HG03469 (cell line): Measurements from ENCODE around the gene EPB41L3.

Source experiments
- ATAC-seq: cut with Tn5 transposase; IDR thresholded peaks from one replicate; pipeline ENCODE4 v1.9.1; 2021; ENCODE audit warnings: mild to moderate bottlenecking, moderate library complexity, moderate number of reproducible peaks; ENCODE audit not compliant: unreplicated experiment

Gene EPB41L3

DNA sequence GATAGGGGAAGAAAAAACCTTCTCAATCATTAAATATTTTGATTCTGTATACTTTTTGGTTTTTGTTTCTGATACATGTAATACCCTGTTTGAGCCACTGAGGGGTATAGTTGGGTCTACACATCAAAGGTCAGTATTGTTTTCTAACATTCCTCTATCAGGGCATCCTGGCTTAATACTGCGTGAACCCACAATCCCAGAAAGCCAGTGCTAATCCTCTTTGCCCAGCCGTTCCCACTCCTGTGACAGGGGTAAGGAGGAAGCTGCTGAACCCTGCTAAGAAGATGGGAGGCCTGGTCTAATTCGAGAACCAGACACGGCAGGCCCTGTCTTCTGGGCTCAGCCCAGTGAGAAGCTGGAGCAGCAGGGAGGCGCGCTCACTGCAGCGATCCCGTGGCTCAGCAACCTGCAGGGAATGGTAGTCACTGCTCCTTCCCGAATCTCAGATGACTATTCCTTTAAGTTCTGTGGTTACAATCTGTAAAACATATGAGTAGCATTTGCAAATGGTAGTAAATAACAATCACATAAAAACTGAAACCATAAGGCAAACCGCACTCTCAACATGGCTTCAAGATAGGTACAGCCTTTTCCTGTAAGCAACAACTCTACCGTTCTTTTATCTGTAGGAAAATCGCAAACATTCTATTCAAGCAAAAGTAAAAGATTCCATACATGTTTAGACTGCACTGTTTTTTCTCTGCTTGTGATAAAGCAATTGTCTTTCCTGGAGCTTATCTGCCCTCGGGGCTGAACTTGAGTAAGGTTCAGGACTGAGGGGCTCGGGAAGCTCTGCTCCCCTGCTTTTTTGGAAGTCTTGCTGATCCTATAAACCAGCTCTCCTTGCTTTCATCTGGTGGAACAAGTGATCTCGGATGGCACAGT is 87.0 kb downstream of the EPB41L3 start:
- ATAC-seq: peak; percentile 87

DNA sequence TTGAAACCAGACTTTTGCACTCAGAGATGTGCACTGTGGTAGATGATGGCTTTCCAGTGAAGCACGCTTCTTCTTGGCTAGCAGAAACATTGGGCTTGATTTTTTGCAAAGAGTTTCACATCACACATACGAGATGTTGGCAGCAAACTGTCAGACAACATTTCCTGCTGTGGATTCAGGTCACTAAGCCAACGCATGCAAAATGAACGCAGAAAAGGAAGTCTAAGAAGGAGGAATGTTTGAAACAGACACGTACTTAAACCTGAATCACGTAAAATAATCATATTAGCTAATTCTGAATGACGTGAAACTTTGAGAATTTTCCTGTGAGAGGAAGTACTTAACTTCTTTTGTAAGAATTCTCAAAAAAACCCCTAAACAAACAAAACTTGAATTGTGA is 88.1 kb downstream of the EPB41L3 start:
- no peak for ATAC-seq

DNA sequence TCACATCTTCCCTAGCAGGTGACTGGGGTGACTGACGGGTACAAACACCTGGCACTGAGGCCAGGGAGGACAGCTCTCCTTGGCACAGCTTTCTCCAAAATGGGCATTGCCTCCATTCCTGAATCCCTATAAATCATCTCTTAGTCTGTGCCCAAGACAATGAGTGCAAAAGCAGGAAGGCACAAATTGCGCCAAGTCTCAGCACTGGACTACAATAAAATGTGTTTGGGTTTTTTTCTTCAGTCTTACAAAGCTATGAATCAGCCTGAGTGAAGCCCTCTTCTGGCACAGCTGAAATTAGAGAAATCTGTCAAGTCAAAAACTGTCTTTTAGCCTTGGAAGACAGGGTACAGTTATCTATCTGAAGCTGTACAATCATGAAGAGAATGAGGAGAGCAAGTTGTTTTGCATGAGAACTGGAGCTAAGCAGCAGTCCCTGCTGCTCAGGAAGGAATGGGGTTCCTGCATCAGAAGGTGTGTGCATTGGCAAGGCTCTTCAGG is 90.8 kb downstream of the EPB41L3 start:
- no peak for ATAC-seq

DNA sequence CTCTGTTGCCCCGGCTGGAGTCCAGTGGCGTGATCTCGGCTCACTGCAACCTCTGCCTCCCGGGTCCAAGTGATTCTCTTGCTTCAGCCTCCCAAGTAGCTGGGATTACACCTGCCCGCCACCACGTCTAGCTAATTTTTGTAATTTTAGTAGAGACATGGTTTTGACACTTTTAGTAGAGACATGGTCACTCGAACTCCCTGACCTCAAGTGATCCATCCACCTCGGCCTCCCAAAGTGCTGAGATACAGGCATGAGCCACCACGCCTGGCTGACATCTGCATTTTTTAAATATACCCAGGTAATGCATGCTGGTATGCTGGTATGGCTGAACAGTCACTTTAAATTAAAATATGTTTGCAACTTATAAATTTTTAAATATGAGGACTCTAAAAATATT is 91.9 kb downstream of the EPB41L3 start:
- no peak for ATAC-seq

DNA sequence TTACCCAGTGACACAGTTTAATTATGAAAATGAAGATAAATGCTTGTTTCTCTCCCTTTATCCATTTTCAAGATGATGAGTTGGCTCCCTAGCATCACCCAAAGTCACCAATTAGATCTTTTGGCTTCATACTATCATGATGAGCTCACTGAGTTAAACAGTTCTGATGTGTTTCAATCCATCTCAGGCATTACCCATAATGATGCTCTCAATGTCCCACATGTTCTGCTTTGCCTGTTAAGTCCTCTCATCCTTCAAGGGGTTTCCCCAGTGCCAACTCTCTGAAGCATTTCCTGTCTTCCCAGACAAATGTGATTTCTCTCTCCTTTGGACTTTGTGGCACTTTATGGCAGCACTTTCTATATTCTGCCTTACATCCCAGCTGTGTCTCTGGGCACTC is 92.6 kb downstream of the EPB41L3 start:
- ATAC-seq: no peak

DNA sequence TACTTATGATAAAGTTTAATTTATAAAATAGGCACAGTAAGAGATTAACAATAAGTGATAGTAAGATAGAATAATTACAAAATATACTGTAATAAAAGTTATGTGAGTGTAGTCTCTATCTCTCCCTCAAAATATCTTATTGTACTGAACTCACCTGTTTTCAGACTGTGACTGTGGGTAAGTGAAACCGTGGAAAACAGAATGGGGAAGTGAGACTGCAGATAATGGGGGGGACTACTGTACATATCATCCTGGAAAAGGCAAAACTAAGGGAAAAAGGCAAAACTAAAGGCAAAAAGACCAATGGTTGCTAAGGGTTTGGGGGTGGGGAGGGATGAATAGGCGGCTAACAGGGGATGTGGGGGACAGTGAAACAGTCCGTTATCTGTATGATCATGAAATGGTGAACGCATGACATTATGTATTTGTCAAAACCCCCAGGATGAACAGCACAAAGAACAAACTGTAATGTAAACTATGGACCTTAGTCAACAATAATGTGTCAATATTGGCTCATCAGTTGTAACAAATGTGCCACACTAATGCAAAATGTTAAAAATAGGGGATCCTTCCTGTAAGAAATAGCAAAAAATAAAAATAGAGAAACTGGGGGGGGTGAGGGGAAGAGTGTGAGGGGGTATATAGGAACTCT is 93.8 kb downstream of the EPB41L3 start:
- no peak for ATAC-seq

DNA sequence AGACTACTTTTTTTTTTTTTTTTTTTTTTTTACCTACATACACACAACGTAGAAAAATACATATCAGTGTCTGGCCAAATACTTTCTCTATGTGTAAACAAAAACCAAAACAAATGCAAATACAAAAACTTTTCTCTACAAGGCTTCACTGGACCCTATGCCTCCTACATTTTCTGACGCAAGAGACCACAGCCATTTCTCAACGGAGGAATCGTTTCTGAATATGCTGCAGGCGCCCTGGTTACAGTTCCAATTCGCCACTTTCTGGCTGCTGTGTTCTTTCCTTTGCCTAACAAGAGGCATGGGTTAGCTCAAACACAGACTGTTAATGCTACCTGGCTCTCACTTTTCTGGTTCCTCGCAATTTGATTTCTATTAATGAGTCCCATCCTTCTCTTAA is 96.4 kb downstream of the EPB41L3 start:
- no peak for ATAC-seq

DNA sequence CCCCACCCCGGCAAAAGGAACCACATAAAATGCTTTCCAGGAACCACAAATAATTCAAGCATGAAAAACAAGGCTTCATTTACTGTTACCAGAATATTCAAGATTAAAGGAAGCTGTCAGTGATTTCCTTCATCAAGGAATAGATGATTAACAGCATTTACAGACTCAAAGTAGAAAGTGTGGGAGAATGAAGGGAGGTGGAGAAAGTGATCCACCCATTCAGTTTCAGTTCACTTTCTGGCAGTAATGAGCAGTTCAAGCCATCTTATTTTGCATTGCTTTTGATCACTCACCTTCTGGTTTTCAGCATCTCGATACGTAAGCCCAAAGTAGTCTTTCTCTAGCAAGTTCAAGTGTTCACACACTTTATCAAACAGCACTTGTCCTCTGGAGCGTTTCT is 99.0 kb downstream of the EPB41L3 start:
- ATAC-seq: peak; percentile 73

DNA sequence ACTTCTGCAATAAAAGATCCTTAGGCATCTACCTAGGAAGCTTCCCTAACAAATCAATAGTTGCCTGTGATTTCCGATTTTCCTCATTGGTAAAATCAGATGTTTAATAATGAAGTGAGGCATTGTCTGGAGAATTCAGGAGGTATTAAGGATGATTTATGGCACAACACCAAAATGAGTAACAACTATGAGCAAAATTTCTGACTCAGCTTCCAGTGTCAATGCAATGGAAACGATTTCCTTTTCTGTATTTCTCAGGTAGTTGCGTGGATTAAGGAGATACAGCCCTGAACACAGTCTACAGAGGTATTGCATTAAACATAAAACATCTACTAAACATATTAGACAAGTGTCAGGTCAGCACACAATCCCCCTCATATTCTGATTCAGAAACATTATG is 99.5 kb downstream of the EPB41L3 start:
- ATAC-seq: no peak

DNA sequence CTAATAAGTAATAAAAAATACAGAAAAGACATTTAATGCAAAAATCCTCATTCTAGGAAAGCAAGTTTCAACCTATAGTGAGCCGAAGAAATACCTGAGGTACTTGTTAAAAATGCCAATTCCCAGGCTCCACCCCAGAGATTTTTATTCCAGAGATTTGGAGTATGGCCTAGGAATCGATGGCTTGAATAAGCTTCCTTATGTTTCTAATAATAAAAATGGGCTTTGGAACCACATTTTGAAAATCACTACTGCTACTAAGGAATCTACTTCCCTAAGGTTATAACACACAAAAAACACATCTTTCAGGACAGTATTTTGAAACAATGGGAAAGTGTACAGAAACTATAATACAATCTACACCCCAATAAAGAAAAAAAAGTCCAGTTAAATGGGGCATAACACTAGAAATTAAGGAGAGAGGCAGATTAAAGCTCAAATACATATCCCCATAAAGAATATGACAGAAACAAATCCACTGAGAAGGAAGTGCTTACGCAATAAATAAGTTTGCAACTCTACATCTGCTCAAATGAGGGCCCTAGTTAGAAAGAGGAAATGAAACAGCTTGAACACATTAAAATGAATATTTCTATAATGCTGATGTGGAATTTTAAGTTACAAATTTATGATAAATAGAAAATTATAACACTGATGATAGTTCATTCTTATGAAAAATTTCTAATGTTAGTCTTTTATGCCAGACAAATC is 103.7 kb downstream of the EPB41L3 start:
- no peak for ATAC-seq

DNA sequence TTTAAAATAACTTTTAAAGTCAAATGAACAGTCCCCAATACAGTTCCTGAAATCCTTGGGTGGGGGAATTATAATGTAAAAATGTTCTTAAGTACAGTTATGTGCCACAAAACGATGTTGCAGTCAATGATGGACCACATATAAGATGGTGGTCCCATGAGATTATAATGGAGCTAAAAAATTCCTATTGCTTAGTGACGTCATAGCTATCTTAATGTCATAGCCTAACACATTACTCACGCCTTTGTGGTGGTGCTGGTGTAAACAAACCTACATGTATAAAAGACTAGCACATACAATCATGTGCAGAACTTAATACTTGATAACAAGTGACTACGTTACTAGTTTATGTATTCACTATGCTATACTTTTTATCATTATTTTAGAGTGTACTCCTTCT is 109.4 kb downstream of the EPB41L3 start:
- ATAC-seq: no peak

DNA sequence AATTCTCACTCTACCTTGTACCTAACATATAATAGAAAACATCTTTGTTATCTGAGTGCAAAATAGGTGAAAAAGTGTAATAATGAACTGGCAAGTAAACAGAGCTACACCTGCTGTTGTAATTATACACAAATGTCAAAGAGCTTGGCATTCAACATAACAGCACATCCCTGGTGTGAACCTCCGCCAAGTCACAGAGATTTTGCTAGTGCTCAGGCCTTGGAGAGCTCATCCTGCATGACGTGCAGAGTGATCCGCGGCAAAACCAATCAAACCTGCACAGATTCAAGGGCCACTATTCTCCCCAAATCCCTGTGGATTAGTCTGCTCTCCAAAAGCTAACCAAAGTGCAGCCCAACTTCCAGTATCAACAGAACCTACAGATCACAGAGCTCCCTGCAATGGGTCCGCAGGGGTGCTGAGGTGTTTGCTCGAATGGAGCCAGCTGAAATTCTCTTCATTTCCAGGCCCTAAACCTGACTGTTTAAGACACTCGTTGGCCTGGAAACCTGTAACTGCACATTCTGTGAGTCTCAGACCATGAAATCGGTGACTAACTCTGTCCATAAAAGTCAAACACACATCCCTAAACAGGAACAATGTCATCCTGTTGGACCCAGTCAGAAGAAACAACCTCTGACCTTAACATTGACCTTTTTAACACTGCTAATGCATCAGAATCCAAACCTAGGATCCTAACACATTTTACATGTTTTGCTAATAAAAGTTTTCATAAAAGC is 111.8 kb downstream of the EPB41L3 start:
- ATAC-seq: no peak

DNA sequence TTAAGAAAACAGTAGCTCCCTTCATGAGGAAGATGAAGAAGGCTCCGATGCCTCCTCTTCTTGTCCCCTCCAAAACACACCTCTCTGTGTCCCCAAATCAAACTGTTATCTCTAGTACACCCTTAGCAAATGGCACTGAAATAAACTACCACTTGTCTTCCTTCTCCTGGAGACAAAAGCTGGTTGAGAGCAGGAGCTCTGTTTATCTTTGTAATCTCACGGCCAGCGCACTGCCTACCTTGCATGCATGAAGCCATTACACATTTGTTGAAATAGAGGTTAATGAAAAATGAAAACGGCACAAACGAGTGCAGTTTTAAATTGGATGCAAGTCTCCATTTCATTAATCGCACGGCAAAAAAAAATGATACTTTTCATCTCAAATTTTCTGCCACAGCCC is 113.7 kb downstream of the EPB41L3 start:
- no peak for ATAC-seq

DNA sequence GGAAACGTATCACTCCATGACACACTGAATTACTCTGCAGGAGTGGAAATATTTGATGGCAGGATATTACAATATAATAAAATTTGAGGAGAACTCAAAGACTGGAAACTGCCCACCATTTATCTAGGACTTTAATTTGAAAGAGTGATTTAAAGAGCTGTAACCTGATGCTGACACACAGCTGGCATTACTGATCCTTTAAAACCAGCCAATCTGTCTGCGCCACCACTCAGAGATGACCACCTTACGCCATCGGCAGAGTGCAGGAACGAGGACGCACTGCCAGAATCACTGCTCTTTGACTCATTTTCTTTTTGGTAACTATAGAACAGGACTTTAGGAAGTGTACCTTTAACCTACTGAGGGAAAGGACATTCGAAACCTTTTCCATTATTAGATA is 114.1 kb downstream of the EPB41L3 start:
- ATAC-seq: no peak

DNA sequence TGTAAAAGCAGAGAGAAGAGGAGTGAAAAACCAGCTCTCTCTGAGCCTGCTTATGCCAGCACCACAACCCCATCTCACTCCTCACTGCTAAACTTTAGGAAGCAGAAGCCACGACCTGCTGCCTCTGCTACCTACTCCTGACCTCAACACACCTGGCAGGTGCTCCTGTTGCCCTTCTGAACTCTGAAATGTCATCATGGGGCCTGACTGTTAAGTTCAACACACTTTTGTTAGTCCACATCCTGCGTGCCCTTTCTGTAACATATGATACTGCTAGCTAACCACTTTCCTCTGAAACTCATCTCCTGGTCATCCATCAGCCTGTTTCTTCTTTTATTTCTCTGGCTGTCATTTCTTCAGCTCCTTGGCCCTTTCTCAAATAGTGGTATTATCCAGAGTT is 118.1 kb downstream of the EPB41L3 start:
- no peak for ATAC-seq

DNA sequence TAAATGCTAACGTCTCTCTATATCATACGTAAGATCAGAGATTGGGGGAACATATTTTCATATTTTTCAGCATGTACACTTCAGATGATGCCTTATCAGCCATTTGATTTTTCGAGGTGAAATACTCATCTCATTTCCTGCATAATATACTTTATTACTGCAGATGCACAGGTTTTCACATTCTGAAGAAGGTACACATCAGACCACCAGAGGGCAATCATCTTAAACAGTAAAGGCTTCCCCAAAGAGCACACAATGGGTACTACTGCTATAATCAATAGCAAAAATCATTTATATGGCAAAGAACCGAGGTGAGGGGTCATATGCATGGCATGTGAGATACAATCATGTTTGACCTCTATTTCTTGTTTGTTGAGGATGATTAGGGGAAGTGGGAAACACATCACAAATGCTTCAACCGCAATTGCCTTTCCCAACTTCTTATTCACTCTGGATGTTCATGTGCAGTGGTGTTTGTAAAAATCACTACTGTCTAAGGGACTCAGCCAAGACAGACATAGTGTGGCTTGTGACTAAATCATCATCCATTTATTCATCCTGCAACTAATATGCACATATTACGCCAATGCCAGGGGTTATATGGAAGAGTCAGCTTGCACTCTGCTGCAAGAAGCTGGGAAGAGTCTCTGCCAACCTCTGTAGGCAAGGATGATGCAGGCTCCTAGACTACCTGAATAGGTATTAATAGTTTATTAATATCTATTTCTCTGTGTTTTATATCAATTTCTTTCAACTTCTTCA is 118.7 kb downstream of the EPB41L3 start:
- ATAC-seq: no peak

DNA sequence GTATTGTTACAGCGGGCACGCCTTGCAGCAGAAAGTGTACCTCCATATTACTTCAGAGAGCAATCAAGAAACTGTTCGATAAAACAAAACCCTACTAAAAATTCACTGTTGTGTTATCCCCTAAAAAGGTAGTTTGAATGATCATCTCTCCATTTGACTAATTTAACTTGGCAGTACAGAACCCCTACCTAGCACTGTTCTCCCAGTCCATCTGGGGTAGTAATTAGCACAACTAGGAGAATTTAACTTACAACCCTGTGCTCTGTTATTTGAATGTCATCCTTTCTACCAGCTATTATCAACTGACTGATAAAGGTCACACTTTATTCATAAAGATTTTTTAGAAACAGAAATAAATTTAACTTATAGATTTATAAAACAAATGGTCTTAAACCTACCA is 121.2 kb downstream of the EPB41L3 start:
- no peak for ATAC-seq

DNA sequence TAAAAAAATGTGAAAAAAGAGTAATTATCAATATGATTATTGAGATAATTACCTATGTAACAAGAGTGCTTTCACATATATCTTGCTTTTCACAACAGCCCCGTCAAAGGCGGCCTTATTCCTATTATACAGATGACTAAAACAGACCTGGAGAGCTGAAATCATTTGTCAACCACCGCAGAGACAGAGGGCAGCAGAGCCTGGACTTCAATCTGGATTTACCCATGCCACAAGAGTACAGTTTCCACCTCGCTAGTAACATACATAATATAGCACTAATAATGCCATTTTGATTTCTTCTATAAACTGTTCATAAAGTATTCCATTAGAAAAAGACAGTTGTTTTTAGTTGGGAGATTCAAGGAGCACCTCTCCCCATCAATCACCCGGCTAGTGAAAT is 121.8 kb downstream of the EPB41L3 start:
- ATAC-seq: no peak

DNA sequence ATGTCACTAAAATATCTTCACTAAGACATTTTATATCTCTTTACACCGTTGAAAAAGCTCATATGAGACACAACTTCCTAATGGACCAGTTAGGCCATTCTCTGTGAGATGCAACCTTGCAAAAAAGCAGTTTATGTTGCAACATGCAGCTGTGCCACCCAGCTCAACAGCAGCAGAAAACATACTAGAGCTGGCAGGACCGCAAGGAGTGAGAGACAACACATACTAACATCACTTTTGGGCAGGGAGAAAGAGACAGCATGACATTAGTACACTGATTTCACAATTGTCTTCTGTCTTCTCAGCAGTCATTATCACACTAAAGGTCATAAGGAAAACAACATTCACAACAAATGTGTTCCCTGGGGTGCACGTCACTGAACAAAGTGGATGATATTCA is 122.9 kb downstream of the EPB41L3 start:
- ATAC-seq: no peak

DNA sequence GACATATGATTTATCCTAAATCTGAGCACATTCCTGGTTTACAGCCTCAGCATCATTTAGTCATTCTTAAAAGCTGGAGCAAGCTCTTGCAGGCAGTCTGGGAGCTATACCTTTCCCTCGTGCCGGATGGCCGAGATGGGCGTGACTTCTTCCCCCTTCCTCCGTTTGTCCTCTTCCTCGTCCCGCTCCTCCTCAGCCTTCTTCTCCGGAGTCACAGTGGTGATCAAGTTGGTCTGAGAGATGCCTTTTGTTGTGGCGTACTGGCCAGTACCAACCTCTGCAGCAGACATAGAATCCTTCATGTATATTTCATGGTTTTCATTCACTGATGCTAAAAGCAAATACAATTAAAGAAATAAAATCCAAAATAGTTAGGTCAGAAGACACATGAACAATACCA is 124.2 kb downstream of the EPB41L3 start:
- ATAC-seq: no peak
